Activated CD4-positive, alpha-beta memory T cell treated with anti-CD3 and anti-CD28 coated beads for 36 hours (primary cell): ENCODE results near the gene ATP8A2. TPM values are rescaled to one million over a fixed set of nuclear protein-coding genes. Genes with fewer than 3 reads are reported as not detected.

Experiments
- CTCF ChIA-PET: fragments of 350-600 bp; sonication (Branson Sonifier 250); formaldehyde crosslinking; loops from one replicate; lab custom pipeline; 2021; ENCODE audit warnings: antibody characterized with exemption, inconsistent platforms; lab: Charles Lee
- POLR2A ChIA-PET: fragments of 350-600 bp; sonication (Branson Sonifier 250); formaldehyde crosslinking; loops from one replicate; lab custom pipeline; 2021; ENCODE audit warnings: antibody characterized with exemption; lab: Charles Lee
- DNase-seq: peaks from one replicate; pipeline ENCODE4 v3.0.0-alpha.2; 2020
- H3K27ac Mint-ChIP-seq: one replicate; pipeline ENCODE4 v1.8.0; 2021; ENCODE audit warnings: mixed read lengths
- H3K27me3 Mint-ChIP-seq: one replicate; pipeline ENCODE4 v1.8.0; 2021; ENCODE audit warnings: mixed read lengths
- H3K36me3 Mint-ChIP-seq: one replicate; pipeline ENCODE4 v1.8.0; 2021; ENCODE audit warnings: mixed read lengths
- H3K4me1 Mint-ChIP-seq: one replicate; pipeline ENCODE4 v1.8.0; 2021; ENCODE audit warnings: low read depth, mixed read lengths
- H3K4me3 Mint-ChIP-seq: one replicate; pipeline ENCODE4 v1.8.0; 2021; ENCODE audit warnings: mild to moderate bottlenecking, mixed read lengths
- H3K9me3 Mint-ChIP-seq: one replicate; pipeline ENCODE4 v1.8.0; 2021; ENCODE audit warnings: mixed read lengths
- intact Hi-C: fragments of 100-400 bp; cut with micrococcal nuclease; formaldehyde crosslinking; loops from one replicate; pipeline ENCODE4 v1.15.1; 2023
- total RNA-seq, 2 experiments: library from RNA; stranded (reverse); gene quantifications; one replicate each; pipeline ENCODE4 v1.2.3, GENCODE V29; 2021

Gene ATP8A2
- total RNA-seq, 2 experiments from 2014 or later, result 0.22 to 0.29 TPM

DNA sequence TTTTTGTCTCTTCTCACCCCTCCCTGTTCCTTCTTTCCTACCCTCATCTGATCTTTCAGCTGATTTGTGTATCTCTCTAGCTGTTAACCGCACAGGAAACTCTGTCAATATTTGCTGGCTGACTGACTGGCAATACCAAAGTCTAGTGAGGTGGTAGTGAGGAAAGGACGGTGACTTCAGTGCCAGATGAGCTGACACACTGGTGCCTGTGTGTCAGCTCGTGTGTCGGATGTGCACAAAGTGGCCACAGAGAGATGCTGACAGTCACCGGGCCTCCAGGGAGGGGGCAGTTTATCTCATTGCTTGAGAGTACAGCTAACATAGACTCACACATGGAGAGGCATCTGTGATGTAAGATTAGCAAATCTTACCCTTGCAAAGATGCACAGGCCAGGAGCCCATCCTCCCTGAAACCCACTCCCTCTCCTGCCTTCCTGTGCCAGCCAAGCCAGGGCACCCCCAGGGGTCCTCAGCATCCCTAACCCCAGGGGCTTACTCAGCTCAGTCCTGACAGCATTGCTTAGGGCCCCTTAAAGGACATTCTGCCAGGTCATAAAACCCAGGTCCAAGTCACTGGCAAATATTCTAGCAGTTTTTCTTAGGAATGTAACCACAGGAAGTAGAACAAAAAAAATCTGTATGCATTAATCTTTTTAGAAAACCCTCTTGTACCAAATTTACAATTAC lies 599.8 kb downstream of the ATP8A2 start:
- CTCF ChIA-PET, result no interaction called here
- Mint-ChIP-seq H3K27ac (peak overlapping the region; percentile 30), H3K9me3 (no peaks in the 10 kb centered on the region), H3K27me3 (no peaks in the 10 kb centered on the region), H3K36me3 (no peaks in the 10 kb centered on the region), H3K4me3 (no peak overlapping the region), H3K4me1 (peaks cover 47% of the 10 kb centered on the region)
- peak; percentile 72 for DNase-seq
- POLR2A ChIA-PET, result interaction anchor here (1.2 kb wide), 1 partner anchor 45 kb away, joined by 3 read pairs; no protein-coding TSS in a partner anchor
- intact Hi-C loops, result loop anchor here (1.0 to 10.0 kb wide), 3 partner anchors 68 to 127 kb away; partner anchors contain the start of gene SHISA2

DNA sequence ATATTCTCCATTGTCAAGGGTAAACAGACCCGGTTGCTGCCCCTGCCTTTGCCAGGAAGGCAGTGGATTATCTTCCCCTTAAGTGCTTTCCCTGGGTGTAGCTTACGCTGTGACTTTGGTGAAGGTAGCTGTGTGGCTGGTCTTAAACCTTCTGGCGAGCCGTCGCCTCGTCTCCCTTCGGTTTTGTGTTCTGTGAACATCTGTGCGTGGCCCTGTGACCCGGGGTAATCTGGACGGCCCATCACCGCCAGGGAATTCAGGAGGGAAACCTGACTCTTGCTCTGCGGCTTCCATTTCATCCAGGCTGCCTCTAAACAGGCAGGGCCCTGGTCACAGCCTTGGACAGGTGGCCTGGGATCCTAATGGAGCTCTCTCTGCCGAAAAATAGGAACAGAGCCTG lies 601.3 kb downstream of the ATP8A2 start:
- POLR2A ChIA-PET, result no interaction called here
- H3K4me1 Mint-ChIP-seq, result peaks cover 54% of the 10 kb centered on the region
- no peak overlapping the region for H3K4me3 Mint-ChIP-seq

DNA sequence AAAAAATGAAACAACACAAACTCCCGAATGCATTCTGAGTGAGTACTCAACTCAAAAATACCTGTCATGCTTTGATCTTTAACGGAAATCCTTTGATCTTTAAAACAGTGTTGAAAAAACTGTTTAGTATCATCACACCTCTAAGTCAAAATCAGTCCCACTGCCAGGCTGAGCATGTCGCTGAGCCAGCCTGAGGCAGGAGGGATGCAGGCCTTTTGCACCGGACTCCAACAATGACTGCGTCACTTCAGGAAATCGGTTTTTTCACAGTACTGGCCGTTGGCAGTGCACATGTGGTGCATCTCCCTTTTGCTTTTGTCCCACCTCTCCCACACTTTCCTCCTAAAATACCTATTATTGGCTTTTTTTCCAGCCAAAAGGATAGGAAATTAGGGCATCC lies 601.8 kb downstream of the ATP8A2 start:
- Mint-ChIP-seq H3K4me3 (no peak overlapping the region), H3K4me1 (peaks cover 54% of the 10 kb centered on the region), H3K36me3 (no peaks in the 10 kb centered on the region), H3K27ac (peak overlapping the region; percentile 46), H3K27me3 (no peaks in the 10 kb centered on the region), H3K9me3 (no peaks in the 10 kb centered on the region)
- POLR2A ChIA-PET, result no interaction called here
- CTCF ChIA-PET, result interaction anchor here (0.7 kb wide), 1 partner anchor 145 kb away, joined by 3 read pairs; no protein-coding TSS in a partner anchor
- peak; percentile 52 for DNase-seq
- intact Hi-C loops, result loop anchor here (5.0 to 10.0 kb wide), 2 partner anchors 79 to 129 kb away; partner anchors contain the start of gene SHISA2

More for the DNA sequence above, 601.3 kb downstream of the ATP8A2 start:
- intact Hi-C loops, result loop anchor here (5.0 to 10.0 kb wide), 2 partner anchors 79 to 128 kb away; partner anchors contain the start of gene SHISA2
- Mint-ChIP-seq H3K27ac (no peak overlapping the region), H3K9me3 (no peaks in the 10 kb centered on the region), H3K36me3 (no peaks in the 10 kb centered on the region), H3K27me3 (no peaks in the 10 kb centered on the region)
- no peak for DNase-seq
- CTCF ChIA-PET, result interaction anchor here (0.7 kb wide), 1 partner anchor 144 kb away, joined by 3 read pairs; no protein-coding TSS in a partner anchor

DNA sequence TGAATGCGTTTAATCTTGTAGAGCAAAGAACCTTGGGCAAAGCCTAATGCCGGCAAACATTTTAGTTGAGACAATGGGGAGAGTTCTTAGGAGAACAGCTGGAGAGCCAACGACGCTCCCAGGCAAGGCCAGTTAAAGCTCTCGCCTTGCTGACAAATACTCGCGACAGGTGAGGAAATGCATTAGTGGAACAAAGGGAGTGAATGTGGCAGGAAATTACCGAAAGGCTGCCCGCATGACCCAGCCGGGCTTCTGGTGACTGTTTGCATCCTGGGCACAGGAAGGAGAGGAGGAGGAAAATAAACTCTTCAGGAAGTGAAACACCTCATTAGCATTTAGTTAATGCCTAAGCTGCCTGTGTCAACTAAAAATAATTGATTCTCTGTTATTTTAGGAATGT lies 605.4 kb downstream of the ATP8A2 start:
- ChIA-PET POLR2A (no interaction called here), CTCF (no interaction called here)
- H3K9me3 Mint-ChIP-seq, result no peaks in the 10 kb centered on the region
- H3K27ac Mint-ChIP-seq, result no peak overlapping the region
- DNase-seq, result no peak
- peaks cover 36% of the 10 kb centered on the region for H3K4me1 Mint-ChIP-seq
- no peaks in the 10 kb centered on the region for H3K36me3 Mint-ChIP-seq
- no peaks in the 10 kb centered on the region for H3K27me3 Mint-ChIP-seq
- no peak overlapping the region for H3K4me3 Mint-ChIP-seq
- intact Hi-C loops, result loop anchor here (10.0 kb wide), 1 partner anchor 132 kb away; no protein-coding TSS in a partner anchor

DNA sequence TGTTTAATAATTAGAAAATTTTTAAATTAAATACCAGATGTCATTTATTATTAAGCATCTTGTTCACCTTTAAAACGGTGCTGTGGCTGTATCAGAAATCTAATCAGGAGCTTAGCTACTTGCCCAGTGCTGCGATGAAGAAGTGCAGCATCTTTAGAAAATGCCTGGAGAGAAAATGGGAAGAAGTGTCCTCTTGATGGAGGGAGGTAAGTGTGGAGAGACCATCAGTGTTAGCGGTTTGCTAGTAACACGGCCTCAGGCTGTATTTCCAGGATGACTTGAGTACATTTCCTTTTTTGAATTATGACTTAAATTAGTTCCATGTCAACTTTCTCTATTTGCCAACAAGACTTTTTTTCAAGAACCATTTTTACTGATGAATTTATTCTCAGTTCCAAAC lies 605.9 kb downstream of the ATP8A2 start:
- H3K4me1 Mint-ChIP-seq, result peaks cover 31% of the 10 kb centered on the region
- ChIA-PET POLR2A (no interaction called here), CTCF (no interaction called here)
- no peaks in the 10 kb centered on the region for H3K36me3 Mint-ChIP-seq
- H3K27ac Mint-ChIP-seq, result no peak overlapping the region
- no peaks in the 10 kb centered on the region for H3K27me3 Mint-ChIP-seq
- DNase-seq, result no peak
- no peak overlapping the region for H3K4me3 Mint-ChIP-seq
- intact Hi-C loops, result loop anchor here (10.0 kb wide), 1 partner anchor 133 kb away; no protein-coding TSS in a partner anchor
- no peaks in the 10 kb centered on the region for H3K9me3 Mint-ChIP-seq

DNA sequence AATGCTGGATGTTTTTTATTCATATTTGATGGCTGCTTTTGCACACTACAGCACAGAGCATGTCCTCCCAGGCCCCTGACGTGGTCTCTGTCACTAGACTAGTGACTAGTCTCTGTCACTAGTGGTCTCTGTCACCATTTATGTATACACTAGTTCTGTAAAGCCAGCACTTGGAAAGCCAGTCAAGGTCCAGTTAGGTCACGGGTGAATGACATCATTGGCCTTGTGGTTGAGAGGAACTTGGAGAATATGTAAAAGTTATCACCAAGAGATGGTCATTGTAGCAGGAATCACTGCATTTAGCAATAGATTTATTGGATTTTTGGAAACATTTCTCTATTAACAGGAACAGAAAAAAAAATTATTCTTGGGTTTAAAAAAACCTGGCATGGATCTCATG lies 607.2 kb downstream of the ATP8A2 start:
- CTCF ChIA-PET, result no interaction called here
- intact Hi-C loops, result loop anchor here (10.0 kb wide), 1 partner anchor 134 kb away; no protein-coding TSS in a partner anchor
- Mint-ChIP-seq H3K27me3 (no peaks in the 10 kb centered on the region), H3K36me3 (no peaks in the 10 kb centered on the region), H3K4me3 (no peak overlapping the region), H3K4me1 (peaks cover 19% of the 10 kb centered on the region), H3K9me3 (no peaks in the 10 kb centered on the region), H3K27ac (no peak overlapping the region)
- DNase-seq, result no peak
- POLR2A ChIA-PET, result no interaction called here

DNA sequence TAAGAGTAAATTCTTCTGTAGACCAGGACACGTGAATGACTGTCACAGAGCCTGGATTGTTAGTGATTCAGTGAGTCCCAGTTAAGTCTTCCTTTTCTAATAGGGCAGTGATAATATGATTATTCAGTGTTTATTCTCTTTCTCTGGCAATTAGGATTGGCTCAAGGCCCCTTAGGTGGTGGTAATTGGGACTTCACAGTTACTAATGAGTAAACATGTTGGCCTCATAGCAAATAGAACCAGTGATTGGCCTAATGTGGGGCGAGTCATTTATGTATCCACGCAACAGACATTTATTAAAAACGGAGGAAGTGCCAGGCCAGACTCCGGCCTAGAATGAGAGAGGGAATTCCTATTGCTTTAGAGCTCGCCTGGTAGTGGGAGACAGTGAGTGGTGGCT lies 607.6 kb downstream of the ATP8A2 start:
- intact Hi-C loops, result loop anchor here (10.0 kb wide), 1 partner anchor 135 kb away; no protein-coding TSS in a partner anchor

DNA sequence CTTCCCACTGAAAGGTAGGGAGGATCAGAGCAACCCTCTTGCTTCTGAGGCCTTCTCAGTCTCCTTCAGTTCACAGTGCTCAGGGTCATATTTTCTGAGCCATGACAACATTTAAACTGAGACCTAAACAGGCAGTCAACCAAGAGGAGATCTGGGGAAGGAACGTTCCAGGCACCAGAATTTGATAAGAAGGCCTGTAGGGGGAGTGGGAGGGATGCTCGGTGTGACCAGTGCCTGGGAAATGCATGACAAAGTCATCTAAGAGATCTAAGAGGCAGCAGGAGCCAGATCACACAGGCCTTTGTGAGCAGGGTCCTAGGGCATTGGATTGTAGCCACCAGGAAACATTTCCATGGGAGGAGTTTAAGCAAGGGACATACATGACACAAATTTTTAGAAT lies 608.5 kb downstream of the ATP8A2 start:
- ChIA-PET CTCF (no interaction called here), POLR2A (no interaction called here)
- Mint-ChIP-seq H3K27ac (no peak overlapping the region), H3K27me3 (no peaks in the 10 kb centered on the region), H3K4me1 (peaks cover 7% of the 10 kb centered on the region), H3K36me3 (no peaks in the 10 kb centered on the region), H3K4me3 (no peak overlapping the region), H3K9me3 (no peaks in the 10 kb centered on the region)
- DNase-seq, result no peak
- intact Hi-C loops, result no loop called here

More for the DNA sequence above, 607.6 kb downstream of the ATP8A2 start:
- Mint-ChIP-seq H3K27me3 (no peaks in the 10 kb centered on the region), H3K27ac (no peak overlapping the region), H3K36me3 (no peaks in the 10 kb centered on the region), H3K4me1 (peaks cover 15% of the 10 kb centered on the region), H3K4me3 (no peak overlapping the region), H3K9me3 (no peaks in the 10 kb centered on the region)
- POLR2A ChIA-PET, result no interaction called here
- CTCF ChIA-PET, result no interaction called here
- no peak for DNase-seq

DNA sequence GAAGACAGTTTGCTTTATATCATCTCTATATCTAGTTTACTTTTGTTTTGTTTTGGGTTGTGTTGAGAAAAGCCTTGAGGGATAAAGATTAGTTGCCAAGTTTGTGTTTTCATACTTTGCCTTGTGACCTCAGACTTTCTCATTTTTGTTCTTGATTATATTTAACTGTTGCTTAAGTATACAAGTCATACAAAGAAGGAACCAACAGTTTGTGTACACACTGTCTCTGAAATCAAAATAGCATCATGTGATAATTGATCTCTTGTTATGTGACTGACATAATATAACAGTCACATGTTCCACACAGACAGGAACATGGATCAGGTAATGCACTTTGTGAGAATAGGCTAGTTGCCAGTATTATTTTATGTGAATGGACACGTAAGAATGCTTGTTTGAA lies 609.3 kb downstream of the ATP8A2 start:
- peaks cover 7% of the 10 kb centered on the region for H3K4me1 Mint-ChIP-seq
- H3K27me3 Mint-ChIP-seq, result no peaks in the 10 kb centered on the region
- no peak overlapping the region for H3K27ac Mint-ChIP-seq
- DNase-seq, result no peak
- H3K4me3 Mint-ChIP-seq, result no peak overlapping the region
- ChIA-PET POLR2A (no interaction called here), CTCF (no interaction called here)
- no peaks in the 10 kb centered on the region for H3K9me3 Mint-ChIP-seq
- intact Hi-C loops, result no loop called here
- no peaks in the 10 kb centered on the region for H3K36me3 Mint-ChIP-seq

DNA sequence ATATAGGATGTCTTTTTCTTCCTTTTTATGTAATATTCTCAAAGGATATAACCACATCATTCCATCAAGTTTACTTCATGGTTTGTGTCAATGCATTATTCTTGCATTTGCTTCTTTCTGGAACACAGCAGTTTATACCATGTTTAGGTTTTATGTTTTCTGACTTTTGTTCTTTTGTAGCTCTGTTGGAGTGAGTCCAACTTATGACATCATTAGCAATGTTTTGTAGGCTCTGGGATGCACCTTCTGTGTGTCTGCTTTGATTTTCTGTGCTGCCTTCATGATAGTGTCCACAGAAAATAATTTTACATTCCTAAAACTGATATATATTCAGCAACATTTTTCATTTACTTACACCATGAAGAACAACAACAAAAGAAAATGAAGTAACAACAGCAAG lies 611.1 kb downstream of the ATP8A2 start:
- DNase-seq, result no peak
- Mint-ChIP-seq H3K27me3 (no peaks in the 10 kb centered on the region), H3K4me3 (no peak overlapping the region), H3K27ac (no peak overlapping the region), H3K36me3 (no peaks in the 10 kb centered on the region), H3K4me1 (no peaks in the 10 kb centered on the region), H3K9me3 (no peaks in the 10 kb centered on the region)
- intact Hi-C loops, result no loop called here
- POLR2A ChIA-PET, result no interaction called here
- CTCF ChIA-PET, result no interaction called here

DNA sequence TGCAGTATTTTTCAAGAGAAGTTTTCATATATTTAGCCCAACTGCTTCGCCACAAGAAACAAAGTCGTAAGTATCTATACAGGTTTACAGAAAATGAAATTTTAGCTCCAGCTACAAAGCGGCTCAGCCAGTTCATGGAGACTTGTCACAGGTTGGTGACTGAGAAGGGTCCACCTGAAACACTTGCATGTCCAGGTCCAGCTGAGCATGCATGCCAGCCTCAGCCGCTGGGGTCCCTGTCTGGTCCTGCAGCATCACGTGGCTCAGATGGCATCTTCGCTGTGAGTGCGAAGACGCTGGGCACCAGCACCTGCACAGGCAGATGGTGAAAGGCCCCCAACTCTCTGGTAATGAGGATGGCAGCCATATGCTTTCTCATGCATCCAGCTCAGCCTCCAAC lies 616.2 kb downstream of the ATP8A2 start:
- ChIA-PET POLR2A (no interaction called here), CTCF (no interaction called here)
- no peak for DNase-seq
- Mint-ChIP-seq H3K27me3 (no peaks in the 10 kb centered on the region), H3K27ac (no peak overlapping the region), H3K9me3 (no peaks in the 10 kb centered on the region), H3K4me3 (no peak overlapping the region), H3K36me3 (no peaks in the 10 kb centered on the region), H3K4me1 (no peaks in the 10 kb centered on the region)
- intact Hi-C loops, result no loop called here

DNA sequence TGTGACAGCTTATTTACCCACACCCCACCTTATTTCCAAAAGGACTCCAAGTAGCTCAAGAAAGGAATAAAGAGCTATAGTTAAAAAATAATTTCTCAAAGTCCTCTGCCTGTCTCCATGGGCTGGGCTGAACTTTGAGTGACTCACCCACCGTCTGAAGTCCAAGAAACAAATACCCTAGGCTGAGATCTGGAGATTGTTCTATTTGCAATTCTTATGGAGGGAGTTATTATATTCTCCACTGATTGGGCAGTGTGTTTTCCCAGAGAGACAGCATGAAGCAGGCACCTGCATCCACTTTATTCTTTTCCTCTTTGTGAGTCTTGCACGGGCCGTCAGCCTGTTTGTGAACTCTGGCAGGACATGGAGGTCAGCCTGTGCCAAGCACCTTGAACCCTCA lies 616.9 kb downstream of the ATP8A2 start:
- ChIA-PET POLR2A (no interaction called here), CTCF (no interaction called here)
- H3K4me3 Mint-ChIP-seq, result no peak overlapping the region
- H3K9me3 Mint-ChIP-seq, result no peaks in the 10 kb centered on the region
- no peaks in the 10 kb centered on the region for H3K4me1 Mint-ChIP-seq
- H3K27me3 Mint-ChIP-seq, result no peaks in the 10 kb centered on the region
- intact Hi-C loops, result no loop called here
- no peak for DNase-seq
- H3K36me3 Mint-ChIP-seq, result no peaks in the 10 kb centered on the region
- H3K27ac Mint-ChIP-seq, result no peak overlapping the region

DNA sequence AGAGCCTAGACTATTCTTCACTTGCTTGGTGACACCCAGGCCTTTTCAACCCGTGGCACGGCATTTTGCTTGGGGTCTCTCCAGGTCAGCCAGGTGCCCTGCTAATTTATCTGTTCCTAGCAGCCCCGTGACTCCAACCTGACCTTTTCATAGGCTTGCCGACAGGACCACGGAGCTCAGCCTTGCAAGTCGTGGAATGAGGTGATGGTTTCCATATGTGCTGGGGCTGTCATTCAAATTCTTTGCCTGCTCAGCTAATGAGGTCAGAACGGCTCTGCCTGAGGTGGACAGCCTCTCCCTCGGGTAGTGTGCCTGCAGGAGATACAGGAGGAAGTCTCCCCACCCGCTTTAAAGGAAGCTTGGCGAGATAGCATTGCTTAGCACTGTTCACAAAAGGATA lies 619.0 kb downstream of the ATP8A2 start:
- Mint-ChIP-seq H3K9me3 (peaks cover 12% of the 10 kb centered on the region), H3K4me3 (no peak overlapping the region), H3K4me1 (no peaks in the 10 kb centered on the region), H3K36me3 (no peaks in the 10 kb centered on the region), H3K27ac (no peak overlapping the region), H3K27me3 (no peaks in the 10 kb centered on the region)
- POLR2A ChIA-PET, result no interaction called here
- intact Hi-C loops, result no loop called here
- no peak for DNase-seq
- CTCF ChIA-PET, result no interaction called here
